ENCODE data around the gene CDH12.

DNA sequence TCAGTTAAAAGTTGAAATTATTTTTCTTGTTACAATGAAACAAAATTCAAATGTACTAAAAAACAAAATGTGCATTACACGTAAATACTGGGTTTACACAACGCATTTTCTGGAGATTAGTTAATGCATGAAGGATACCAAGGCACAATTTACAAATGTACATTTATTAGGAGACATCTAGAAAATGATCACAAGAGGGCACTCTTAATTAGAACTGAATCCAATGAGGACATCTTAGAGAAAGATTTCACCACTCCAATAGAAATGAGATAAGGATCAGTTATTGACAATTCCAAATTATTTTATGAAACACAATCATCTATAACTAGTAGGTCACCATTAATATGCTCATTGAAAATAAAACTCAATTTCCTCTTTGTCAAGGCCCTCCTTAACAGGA, 36.6 kb upstream of the CDH12 start:
- TF ChIP-seq POLR2A (IDR thresholded peaks at IDR 0.05; ENCODE audit: low read depth, low read length): no peak
- no peak for TF ChIP-seq TAF1 (IDR thresholded peaks at IDR 0.05; ENCODE audit: borderline replicate concordance, low read depth, low read length)

Measured in GM12892 (cell line).